GM12892 (cell line): ENCODE measurements around the gene NR2E3.

Source experiments
- POLR2A ChIP-seq: IDR thresholded peaks from 2 replicates; pipeline ENCODE4 v1.6.1; 2011; ENCODE audit warnings: low read depth, low read length, control low read depth
- POLR2AphosphoS5 ChIP-seq: IDR thresholded peaks from 2 replicates; pipeline ENCODE4 v1.6.1; 2011; ENCODE audit warnings: low read depth, low read length, control low read depth
- TAF1 ChIP-seq: IDR thresholded peaks from 2 replicates; pipeline ENCODE4 v1.6.1; 2011; ENCODE audit warnings: low read depth, mild to moderate bottlenecking, control low read depth, low read length, borderline replicate concordance

- no peak for TF ChIP-seq POLR2A
- TF ChIP-seq POLR2AphosphoS5, result no peak
- no peak for TF ChIP-seq TAF1
These were observed 48.7 kb upstream of the NR2E3 start for GRCh38 chr15:71761649-71762048.
